Stimulated activated CD8-positive, alpha-beta memory T cell treated with anti-CD3 and anti-CD28 coated beads, Interleukin-2, amount 100 ng/mL, for 1 hour (primary cell): ENCODE data around the gene CTNNA3.

Experiments used
- DNase-seq, 2 donors: peaks; one replicate each; pipeline ENCODE4 v3.0.0-alpha.2; 2020; ENCODE audit warnings: low read depth in 2 of 2

The CTNNA3 gene

GRCh38 chr10:66877361-66877760 is 818.6 kb downstream of the CTNNA3 start:
- DNase-seq: no peak

GRCh38 chr10:66869635-66870034 is 826.4 kb downstream of the CTNNA3 start:
- no peak for DNase-seq

- DNase-seq: no peak
Measured at GRCh38 chr10:66862687-66863258, 833.2 kb downstream of the CTNNA3 start.

GRCh38 chr10:66860376-66860945 is 835.5 kb downstream of the CTNNA3 start:
- DNase-seq: no peak

- no peak for DNase-seq
Measured at GRCh38 chr10:66852811-66853210, 843.2 kb downstream of the CTNNA3 start.

- no peak for DNase-seq
Measured at GRCh38 chr10:66848856-66849255, 847.1 kb downstream of the CTNNA3 start.

GRCh38 chr10:66844176-66844942 is 851.6 kb downstream of the CTNNA3 start:
- no peak for DNase-seq

GRCh38 chr10:66843396-66843795 is 852.6 kb downstream of the CTNNA3 start:
- DNase-seq: no peak

GRCh38 chr10:66842867-66843266 is 853.1 kb downstream of the CTNNA3 start:
- no peak for DNase-seq

- no peak for DNase-seq
Measured at GRCh38 chr10:66842371-66842770, 853.6 kb downstream of the CTNNA3 start.

GRCh38 chr10:66838656-66839055 is 857.3 kb downstream of the CTNNA3 start:
- no peak for DNase-seq

- no peak for DNase-seq
Measured at GRCh38 chr10:66837990-66838389, 858.0 kb downstream of the CTNNA3 start.

GRCh38 chr10:66837335-66837734 is 858.7 kb downstream of the CTNNA3 start:
- DNase-seq: no peak

- no peak for DNase-seq
Measured at GRCh38 chr10:66836771-66837170, 859.2 kb downstream of the CTNNA3 start.

- no peak for DNase-seq
Measured at GRCh38 chr10:66836057-66836456, 859.9 kb downstream of the CTNNA3 start.

GRCh38 chr10:66835400-66835799 is 860.6 kb downstream of the CTNNA3 start:
- no peak for DNase-seq

- no peak for DNase-seq
Measured at GRCh38 chr10:66834802-66835201, 861.2 kb downstream of the CTNNA3 start.

- DNase-seq: no peak
Measured at GRCh38 chr10:66833861-66834260, 862.1 kb downstream of the CTNNA3 start.

GRCh38 chr10:66832781-66833422 is 863.1 kb downstream of the CTNNA3 start:
- no peak for DNase-seq

GRCh38 chr10:66828957-66829356 is 867.0 kb downstream of the CTNNA3 start:
- no peak for DNase-seq

- DNase-seq: no peak
Measured at GRCh38 chr10:66827353-66827752, 868.6 kb downstream of the CTNNA3 start.

GRCh38 chr10:66823301-66823700 is 872.7 kb downstream of the CTNNA3 start:
- no peak for DNase-seq

GRCh38 chr10:66822801-66823200 is 873.2 kb downstream of the CTNNA3 start:
- no peak for DNase-seq
